ENCODE data around the gene SYNDIG1.
"Not testable (repeated sequence)": the region's sequence is repeated elsewhere in the genome, so short reads cannot be mapped to it uniquely, and the experiment has no call there.

SYNDIG1 gene

GRCh38 chr20:24507182-24507853 is 37.9 kb downstream of the SYNDIG1 start:
- Mint-ChIP-seq H3K9me3 (no peaks in the 10 kb centered on the region), H3K4me1 (no peaks in the 10 kb centered on the region), H3K4me3 (no peak overlapping the region), H3K27me3 (no peaks in the 10 kb centered on the region), H3K27ac (peak overlapping the region in 1 of 2 donors; percentile 6)
- DNase-seq, result no peak
- ATAC-seq, result no peak

- not testable (repeated sequence) for H3K4me3 Mint-ChIP-seq, H3K27ac Mint-ChIP-seq, H3K27me3 Mint-ChIP-seq, H3K4me1 Mint-ChIP-seq, H3K9me3 Mint-ChIP-seq, ATAC-seq, DNase-seq
These were observed 43.0 kb downstream of the SYNDIG1 start for GRCh38 chr20:24512441-24512840.

- ATAC-seq (no peak), DNase-seq (no peak)
- Mint-ChIP-seq H3K27ac (no peak overlapping the region), H3K9me3 (no peaks in the 10 kb centered on the region), H3K27me3 (no peaks in the 10 kb centered on the region), H3K4me1 (peaks cover 6% of the 10 kb centered on the region), H3K4me3 (no peak overlapping the region)
These were observed 49.1 kb downstream of the SYNDIG1 start for GRCh38 chr20:24518515-24518914.

GRCh38 chr20:24519476-24519875 is 50.0 kb downstream of the SYNDIG1 start:
- Mint-ChIP-seq H3K9me3 (no peaks in the 10 kb centered on the region), H3K27ac (no peak overlapping the region), H3K27me3 (no peaks in the 10 kb centered on the region), H3K4me3 (no peak overlapping the region), H3K4me1 (peaks cover 6% of the 10 kb centered on the region)
- DNase-seq, result no peak
- ATAC-seq, result peak; percentile 57

GRCh38 chr20:24521032-24521431 is 51.6 kb downstream of the SYNDIG1 start:
- Mint-ChIP-seq H3K4me1 (peaks cover 6% of the 10 kb centered on the region), H3K27me3 (no peaks in the 10 kb centered on the region), H3K9me3 (no peaks in the 10 kb centered on the region), H3K27ac (no peak overlapping the region), H3K4me3 (no peak overlapping the region)
- ATAC-seq (no peak), DNase-seq (no peak)

GRCh38 chr20:24522452-24523330 is 53.3 kb downstream of the SYNDIG1 start:
- no peaks in the 10 kb centered on the region for H3K27me3 Mint-ChIP-seq
- peaks cover 6% of the 10 kb centered on the region for H3K4me1 Mint-ChIP-seq
- no peaks in the 10 kb centered on the region for H3K9me3 Mint-ChIP-seq
- DNase-seq (no peak), ATAC-seq (no peak)
- no peak overlapping the region for H3K4me3 Mint-ChIP-seq
- no peak overlapping the region for H3K27ac Mint-ChIP-seq

GRCh38 chr20:24523661-24524060 is 54.2 kb downstream of the SYNDIG1 start:
- ATAC-seq (no peak), DNase-seq (no peak)
- Mint-ChIP-seq H3K27me3 (no peaks in the 10 kb centered on the region), H3K4me3 (no peak overlapping the region), H3K4me1 (peaks cover 8% of the 10 kb centered on the region), H3K9me3 (no peaks in the 10 kb centered on the region), H3K27ac (no peak overlapping the region)

GRCh38 chr20:24528583-24529368 is 59.3 kb downstream of the SYNDIG1 start:
- DNase-seq, result no peak
- Mint-ChIP-seq H3K27me3 (no peaks in the 10 kb centered on the region), H3K27ac (no peak overlapping the region), H3K4me3 (no peak overlapping the region), H3K4me1 (peaks cover 8% of the 10 kb centered on the region), H3K9me3 (peaks cover 6 to 8% of the 10 kb centered on the region in 2 donors)
- ATAC-seq, result peak; percentile 71

- ATAC-seq (no peak), DNase-seq (no peak)
- Mint-ChIP-seq H3K27ac (no peak overlapping the region), H3K4me1 (peaks cover 8% of the 10 kb centered on the region), H3K4me3 (no peak overlapping the region), H3K27me3 (no peaks in the 10 kb centered on the region), H3K9me3 (peaks cover 6 to 8% of the 10 kb centered on the region in 2 donors)
These were observed 59.9 kb downstream of the SYNDIG1 start for GRCh38 chr20:24529369-24529719.

- H3K4me3 Mint-ChIP-seq, result no peak overlapping the region
- ATAC-seq (no peak), DNase-seq (no peak)
- H3K4me1 Mint-ChIP-seq, result peaks cover 8% of the 10 kb centered on the region
- H3K9me3 Mint-ChIP-seq, result peaks cover 6 to 8% of the 10 kb centered on the region in 2 donors
- H3K27ac Mint-ChIP-seq, result peak overlapping the region in 1 of 2 donors; percentile 36
- H3K27me3 Mint-ChIP-seq, result no peaks in the 10 kb centered on the region
These were observed 60.8 kb downstream of the SYNDIG1 start for GRCh38 chr20:24530131-24530680.

GRCh38 chr20:24531202-24531601 is 61.8 kb downstream of the SYNDIG1 start:
- no peak for ATAC-seq

GRCh38 chr20:24531631-24532419 is 62.4 kb downstream of the SYNDIG1 start:
- no peak overlapping the region for H3K27ac Mint-ChIP-seq
- H3K9me3 Mint-ChIP-seq, result peaks cover 6 to 8% of the 10 kb centered on the region in 2 donors
- H3K4me1 Mint-ChIP-seq, result peaks cover 8% of the 10 kb centered on the region
- no peaks in the 10 kb centered on the region for H3K27me3 Mint-ChIP-seq
- ATAC-seq (no peak), DNase-seq (no peak)
- no peak overlapping the region for H3K4me3 Mint-ChIP-seq

More at GRCh38 chr20:24531202-24531601, 61.8 kb downstream of the SYNDIG1 start:
- peaks cover 8% of the 10 kb centered on the region for H3K4me1 Mint-ChIP-seq
- no peak for DNase-seq
- no peaks in the 10 kb centered on the region for H3K27me3 Mint-ChIP-seq
- no peak overlapping the region for H3K4me3 Mint-ChIP-seq
- peaks cover 6 to 8% of the 10 kb centered on the region in 2 donors for H3K9me3 Mint-ChIP-seq
- no peak overlapping the region for H3K27ac Mint-ChIP-seq

GRCh38 chr20:24533449-24533848 is 64.0 kb downstream of the SYNDIG1 start:
- H3K27me3 Mint-ChIP-seq, result no peaks in the 10 kb centered on the region
- DNase-seq (no peak), ATAC-seq (no peak)
- peaks cover 8% of the 10 kb centered on the region for H3K4me1 Mint-ChIP-seq
- no peak overlapping the region for H3K4me3 Mint-ChIP-seq
- no peak overlapping the region for H3K27ac Mint-ChIP-seq
- peaks cover 6 to 8% of the 10 kb centered on the region in 2 donors for H3K9me3 Mint-ChIP-seq

- peak overlapping the region in 1 of 2 donors; percentile 64 for H3K27ac Mint-ChIP-seq
- H3K9me3 Mint-ChIP-seq, result peaks cover 6 to 8% of the 10 kb centered on the region in 2 donors
- H3K4me3 Mint-ChIP-seq, result no peak overlapping the region
- ATAC-seq (no peak), DNase-seq (no peak)
- H3K4me1 Mint-ChIP-seq, result no peaks in the 10 kb centered on the region
- no peaks in the 10 kb centered on the region for H3K27me3 Mint-ChIP-seq
These were observed 64.9 kb downstream of the SYNDIG1 start for GRCh38 chr20:24534282-24534681.

Data from stimulated activated naive CD8-positive, alpha-beta T cell treated with anti-CD3 and anti-CD28 coated beads, Interleukin-15, amount 100 ng/mL, for 72 hours (primary cell).